ENCODE results near the gene GLRX5. TPM values are rescaled to one million over a fixed set of nuclear protein-coding genes. Genes with fewer than 3 reads are reported as not detected.
A peak's percentile ranks its signal among the peaks of the same experiment; 100 is the strongest.

Gene GLRX5
- total RNA-seq, 4 donors from 2014 or later, result 11.6 to 177 (median 38.2) TPM

DNA sequence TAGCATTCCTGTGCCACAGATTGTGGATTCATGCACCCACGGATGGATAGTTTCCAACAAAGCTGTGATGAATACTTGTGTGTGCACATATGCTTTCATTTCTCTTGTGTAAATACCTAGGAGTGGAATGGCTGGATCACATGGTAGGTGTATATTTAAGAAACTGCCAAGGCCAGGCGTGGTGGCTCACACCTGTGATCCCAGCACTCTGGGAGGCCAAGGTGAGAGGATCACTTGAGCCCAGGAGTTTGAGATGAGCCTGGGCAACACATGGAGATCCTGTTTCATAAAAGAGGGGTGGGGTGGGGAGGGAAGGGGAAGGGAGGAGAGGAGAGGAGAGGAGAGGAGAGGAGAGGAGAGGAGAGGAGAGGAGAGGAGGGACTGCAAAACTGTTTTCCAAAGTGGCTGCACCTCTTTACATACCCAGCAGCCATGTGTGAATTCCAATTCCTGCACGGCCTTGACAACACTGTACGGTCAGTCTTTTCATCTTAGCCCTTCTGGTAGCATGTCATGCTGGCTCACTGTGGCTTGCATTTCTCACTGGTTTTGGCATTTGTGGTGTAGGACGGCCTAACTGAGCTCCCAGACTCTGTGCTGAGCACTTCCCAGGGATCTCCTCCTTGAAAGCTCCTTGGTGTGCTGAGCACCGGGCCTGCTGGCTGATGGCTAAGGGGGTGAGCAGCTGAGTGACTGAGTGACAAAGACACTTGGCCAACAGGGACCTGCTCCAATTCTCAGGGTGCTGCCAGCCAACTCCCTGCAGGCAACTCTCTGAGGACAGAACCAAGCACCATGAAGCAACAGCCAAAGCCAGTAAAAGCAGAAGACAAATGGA, 46.3 kb upstream of the GLRX5 start:
- no peak for DNase-seq
- Histone ChIP-seq H3K36me3 (no peaks in the 10 kb centered on the region), H3K4me3 (no peak overlapping the region), H3K27me3 (no peaks in the 10 kb centered on the region), H3K4me1 (peaks cover 40 to 64% (median 52%) of the 10 kb centered on the region in 4 donors), H3K27ac (peak overlapping the region in 2 of 4 donors; percentile 77 to 79), H3K9me3 (no peaks in the 10 kb centered on the region)
- intact Hi-C loops (cut with DNase I; ENCODE audit: low total_unique reads), result no loop called here
- TF ChIP-seq EP300 (IDR thresholded peaks at IDR 0.05; ENCODE audit: low read depth) (no peak), POLR2AphosphoS5 (IDR thresholded peaks at IDR 0.05) (no peak), POLR2A (IDR thresholded peaks at IDR 0.05) (no peak)
- TF ChIP-seq, protein P1, sequence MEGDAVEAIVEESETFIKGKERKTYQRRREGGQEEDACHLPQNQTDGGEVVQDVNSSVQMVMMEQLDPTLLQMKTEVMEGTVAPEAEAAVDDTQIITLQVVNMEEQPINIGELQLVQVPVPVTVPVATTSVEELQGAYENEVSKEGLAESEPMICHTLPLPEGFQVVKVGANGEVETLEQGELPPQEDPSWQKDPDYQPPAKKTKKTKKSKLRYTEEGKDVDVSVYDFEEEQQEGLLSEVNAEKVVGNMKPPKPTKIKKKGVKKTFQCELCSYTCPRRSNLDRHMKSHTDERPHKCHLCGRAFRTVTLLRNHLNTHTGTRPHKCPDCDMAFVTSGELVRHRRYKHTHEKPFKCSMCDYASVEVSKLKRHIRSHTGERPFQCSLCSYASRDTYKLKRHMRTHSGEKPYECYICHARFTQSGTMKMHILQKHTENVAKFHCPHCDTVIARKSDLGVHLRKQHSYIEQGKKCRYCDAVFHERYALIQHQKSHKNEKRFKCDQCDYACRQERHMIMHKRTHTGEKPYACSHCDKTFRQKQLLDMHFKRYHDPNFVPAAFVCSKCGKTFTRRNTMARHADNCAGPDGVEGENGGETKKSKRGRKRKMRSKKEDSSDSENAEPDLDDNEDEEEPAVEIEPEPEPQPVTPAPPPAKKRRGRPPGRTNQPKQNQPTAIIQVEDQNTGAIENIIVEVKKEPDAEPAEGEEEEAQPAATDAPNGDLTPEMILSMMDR (IDR thresholded peaks at IDR 0.05), result no peak
- 81 to 83% methylated on average over 5 to 6 of the region's 6 CpGs for WGBS, 2 donors (ENCODE audit: low coverage in 1 of 2)
- in situ Hi-C loops (cut with MboI; ENCODE audit: low pct_ligation_motif_present in 1 of 4, low pct_unique_long_range_greater_than_20kb in 1 of 4, low sequenced_read_pairs in 3 of 4), result no loop called here

DNA sequence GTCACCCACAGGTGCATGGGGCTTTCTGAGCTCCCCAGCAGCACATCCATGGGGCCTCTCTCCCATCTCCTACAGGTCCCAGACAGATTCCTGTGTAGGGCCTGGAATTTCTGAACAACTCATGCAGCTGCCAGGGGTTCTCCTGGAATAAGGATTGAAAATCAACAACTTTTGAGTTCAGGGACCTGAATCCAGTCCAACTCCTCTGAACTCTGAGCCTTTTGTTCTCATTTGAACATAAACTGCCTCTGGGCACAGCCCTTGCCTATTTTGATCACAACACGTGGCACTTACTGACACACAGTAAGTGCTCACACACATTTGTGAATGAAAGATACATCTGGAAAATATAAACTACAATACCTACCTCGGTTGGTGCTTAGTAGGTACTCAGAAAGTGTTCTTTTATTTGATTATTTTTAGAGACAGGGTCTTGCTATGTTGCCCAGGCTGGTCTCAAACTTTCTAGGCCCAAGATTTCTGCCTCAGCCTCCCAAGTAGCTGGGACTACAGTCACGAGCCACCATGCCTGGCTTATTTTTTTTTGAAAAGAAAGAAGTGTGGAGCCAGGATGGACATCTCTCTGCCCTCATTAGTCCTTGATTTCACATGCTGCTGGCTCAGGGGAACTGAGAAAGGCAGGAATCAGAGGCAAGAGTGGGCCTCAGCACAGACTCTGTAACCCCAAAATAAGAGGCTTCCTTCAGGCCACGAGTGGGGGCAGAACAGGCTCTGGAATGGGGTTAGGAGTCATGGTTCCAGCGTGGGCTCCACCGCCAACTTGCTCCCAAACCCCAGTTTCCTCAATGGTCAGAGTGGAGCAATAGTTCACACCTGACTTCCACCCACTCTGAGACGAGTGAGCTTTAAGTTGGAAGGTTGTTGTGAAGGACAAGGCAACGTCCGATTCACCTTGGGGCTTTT, 45.4 kb upstream of the GLRX5 start:
- intact Hi-C loops (cut with DNase I; ENCODE audit: low total_unique reads), result no loop called here
- in situ Hi-C loops (cut with MboI; ENCODE audit: low pct_ligation_motif_present in 1 of 4, low pct_unique_long_range_greater_than_20kb in 1 of 4, low sequenced_read_pairs in 3 of 4), result no loop called here
- H3K4me3 ChIP-seq, result no peak overlapping the region
- peak overlapping the region; percentile 61 to 79 (median 78) for H3K27ac ChIP-seq
- H3K4me1 ChIP-seq, result peaks cover 32 to 59% (median 43%) of the 10 kb centered on the region in 4 donors
- DNase-seq, result no peak
- no peaks in the 10 kb centered on the region for H3K36me3 ChIP-seq
- H3K27me3 ChIP-seq, result no peaks in the 10 kb centered on the region
- no peak for TF ChIP-seq POLR2A (IDR thresholded peaks at IDR 0.05)
- no peaks in the 10 kb centered on the region for H3K9me3 ChIP-seq
- 40 to 72% methylated on average over 1 to 9 of the region's 9 CpGs for WGBS, 2 donors (ENCODE audit: low coverage in 1 of 2)

DNA sequence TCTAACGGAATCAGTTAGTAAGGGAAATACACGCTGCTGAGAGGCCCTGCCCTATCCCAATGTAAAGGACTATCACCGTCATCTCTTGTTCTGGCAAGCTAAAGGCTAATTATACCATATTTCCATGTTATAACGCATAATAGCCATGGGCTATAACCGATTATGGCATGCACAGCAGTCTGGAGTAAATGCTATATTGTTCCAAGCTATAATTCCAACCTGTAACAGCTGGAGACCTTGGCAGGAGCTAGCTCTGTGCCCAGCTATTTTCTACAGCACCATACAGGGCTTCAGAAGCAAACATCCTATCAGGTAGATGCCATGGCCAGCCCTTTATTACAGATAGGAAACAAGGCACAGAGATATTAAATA, 44.7 kb upstream of the GLRX5 start:
- Histone ChIP-seq H3K9me3 (no peaks in the 10 kb centered on the region), H3K27ac (peak overlapping the region; percentile 61 to 79 (median 78)), H3K36me3 (no peaks in the 10 kb centered on the region), H3K4me1 (peaks cover 29 to 57% (median 44%) of the 10 kb centered on the region in 4 donors), H3K4me3 (no peak overlapping the region), H3K27me3 (no peaks in the 10 kb centered on the region)
- intact Hi-C loops (cut with DNase I; ENCODE audit: low total_unique reads), result no loop called here
- in situ Hi-C loops (cut with MboI; ENCODE audit: low pct_ligation_motif_present in 1 of 4, low pct_unique_long_range_greater_than_20kb in 1 of 4, low sequenced_read_pairs in 3 of 4), result no loop called here
- DNase-seq, result no peak
- 68% methylated on average over 5 of the region's 5 CpGs; no CpG with 5 or more reads in 1 of the 2 donors for WGBS, 2 donors (ENCODE audit: low coverage in 1 of 2)
- TF ChIP-seq POLR2A (IDR thresholded peaks at IDR 0.05), result no peak
- peak in 1 of 3 donors; percentile 34 for TF ChIP-seq POLR2AphosphoS5 (IDR thresholded peaks at IDR 0.05)

DNA sequence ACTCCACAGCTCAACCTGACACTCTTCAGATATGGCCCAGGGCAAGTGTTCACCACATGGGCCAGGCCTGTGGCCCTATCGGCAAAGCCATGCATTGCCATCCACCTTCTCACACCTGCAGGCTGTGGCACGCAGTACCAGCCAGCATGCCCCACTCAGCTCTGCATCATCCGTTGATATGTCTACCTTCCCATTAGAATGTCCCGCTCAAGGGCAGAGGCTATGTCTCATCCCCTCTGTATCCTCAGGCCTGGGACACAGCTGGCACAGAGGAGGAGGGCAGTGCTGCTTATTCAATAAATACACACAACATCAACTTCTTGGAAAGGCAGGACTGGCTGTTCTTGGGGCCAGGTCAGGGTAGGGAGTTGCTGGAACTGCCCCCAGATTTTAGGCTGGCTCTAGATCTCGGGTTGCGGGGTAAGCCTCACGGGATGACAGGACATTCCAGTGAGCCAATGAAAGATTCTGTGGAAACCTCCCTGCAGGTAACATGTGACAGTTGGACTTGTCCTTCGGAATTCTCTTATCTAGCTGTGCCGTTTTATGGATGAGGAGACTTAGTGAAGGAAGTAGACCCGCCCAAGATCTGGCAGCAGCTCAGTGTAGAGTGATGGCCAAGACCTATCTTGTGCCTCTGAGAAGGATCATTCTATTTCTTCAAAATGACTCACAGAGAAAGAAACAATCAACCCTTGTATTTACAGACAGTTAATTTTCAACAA, 44.0 kb upstream of the GLRX5 start:
- peaks cover 35 to 62% (median 51%) of the 10 kb centered on the region in 4 donors for H3K4me1 ChIP-seq
- peak; percentile 76 for DNase-seq
- no peaks in the 10 kb centered on the region for H3K9me3 ChIP-seq
- peak overlapping the region; percentile 61 to 79 (median 78) for H3K27ac ChIP-seq
- no peaks in the 10 kb centered on the region for H3K36me3 ChIP-seq
- in situ Hi-C loops (cut with MboI; ENCODE audit: low pct_ligation_motif_present in 1 of 4, low pct_unique_long_range_greater_than_20kb in 1 of 4, low sequenced_read_pairs in 3 of 4) (no loop called here), intact Hi-C loops (cut with DNase I; ENCODE audit: low total_unique reads) (no loop called here)
- H3K27me3 ChIP-seq, result no peaks in the 10 kb centered on the region
- H3K4me3 ChIP-seq, result no peak overlapping the region
- TF ChIP-seq, protein P1 (IDR thresholded peaks at IDR 0.05), result peak in 1 of 5 experiments; percentile 55
- TF ChIP-seq POLR2A (IDR thresholded peaks at IDR 0.05) (no peak), POLR2AphosphoS5 (IDR thresholded peaks at IDR 0.05) (peak in 1 of 3 donors; percentile 27), EP300 (IDR thresholded peaks at IDR 0.05; ENCODE audit: low read depth) (no peak)
- 64 to 100% methylated on average over 1 to 10 of the region's 10 CpGs for WGBS, 2 donors (ENCODE audit: low coverage in 1 of 2)
